Loucy (cell line): ENCODE measurements around the gene TMEM30B.

ENCODE experiments used
- H2AFZ ChIP-seq: fragments of 200-600 bp; sonication (generic); 2 replicates; pipeline ENCODE4 v1.6.0; 2016; ENCODE audit warnings: antibody characterized with exemption, mild to moderate bottlenecking, low read length, moderate library complexity
- H3F3A ChIP-seq: fragments of 200-600 bp; 2 replicates; pipeline ENCODE4 v1.6.0; 2016; ENCODE audit warnings: antibody characterized with exemption, low read depth, mild to moderate bottlenecking
- H3K27me3 ChIP-seq: fragments of 200-600 bp; sonication (generic); 2 replicates; pipeline ENCODE4 v1.6.1; 2014; ENCODE audit warnings: low read length, mild to moderate bottlenecking; ENCODE audit not compliant: insufficient read depth, poor library complexity, severe bottlenecking
- H3K36me3 ChIP-seq: fragments of 200-600 bp; sonication (generic); 2 replicates; pipeline ENCODE4 v1.6.1; 2016; ENCODE audit warnings: low read length; ENCODE audit not compliant: insufficient read depth
- H3K4me1 ChIP-seq: fragments of 200-600 bp; sonication (generic); 2 replicates; pipeline ENCODE4 v1.5.1; 2014; ENCODE audit warnings: low read length, mild to moderate bottlenecking; ENCODE audit not compliant: insufficient read depth, poor library complexity, severe bottlenecking
- H3K4me2 ChIP-seq: fragments of 200-600 bp; sonication (generic); 2 replicates; pipeline ENCODE4 v1.6.0; 2014; ENCODE audit warnings: antibody characterized with exemption, low read length, low read depth, mild to moderate bottlenecking; ENCODE audit not compliant: poor library complexity, severe bottlenecking
- H3K4me3 ChIP-seq: fragments of 200-600 bp; sonication (generic); 2 replicates; pipeline ENCODE4 v1.5.1; 2014; ENCODE audit warnings: low read length, mild to moderate bottlenecking, mixed read lengths; ENCODE audit not compliant: poor library complexity, severe bottlenecking
- H3K79me2 ChIP-seq: fragments of 200-600 bp; sonication (generic); 2 replicates; pipeline ENCODE4 v1.6.1; 2014; ENCODE audit warnings: low read length; ENCODE audit not compliant: insufficient read depth
- H3K9ac ChIP-seq: fragments of 200-600 bp; sonication (generic); 2 replicates; pipeline ENCODE4 v1.6.0; 2014; ENCODE audit warnings: mild to moderate bottlenecking, low read depth, low read length, moderate library complexity; ENCODE audit not compliant: poor library complexity, severe bottlenecking
- H3K9me2 ChIP-seq: fragments of 200-600 bp; sonication (generic); replicated peaks from 2 replicates; pipeline ENCODE4 v1.6.1; 2016; ENCODE audit warnings: low read depth, low read length, mixed read lengths
- H3K9me3 ChIP-seq: fragments of 200-600 bp; sonication (generic); 2 replicates; pipeline ENCODE4 v1.6.1; 2014; ENCODE audit warnings: mild to moderate bottlenecking, antibody characterized with exemption, low read length, low read depth; ENCODE audit not compliant: insufficient read depth
- H4K20me1 ChIP-seq: fragments of 200-600 bp; sonication (generic); 2 replicates; pipeline ENCODE4 v1.6.0; 2014; ENCODE audit warnings: antibody characterized with exemption, low read length, mild to moderate bottlenecking; ENCODE audit not compliant: insufficient read depth, poor library complexity, severe bottlenecking
- CTCF ChIP-seq: fragments of 200-600 bp; sonication (generic); conservative IDR thresholded peaks from 2 replicates; pipeline ENCODE4 v1.5.1; 2014; ENCODE audit warnings: mild to moderate bottlenecking, antibody characterized with exemption, low read length
- EZH2phosphoT487 ChIP-seq: fragments of 200-600 bp; IDR thresholded peaks from 2 replicates; pipeline ENCODE4 v1.6.1; 2018; ENCODE audit warnings: antibody characterized with exemption, mild to moderate bottlenecking, moderate library complexity, borderline replicate concordance

The TMEM30B gene

GRCh38 chr14:61308198-61308597 lies 27.1 kb upstream of the TMEM30B start:
- Histone ChIP-seq H3K9ac (peak overlapping the region; percentile 53), H3F3A (peaks cover 21% of the 10 kb centered on the region), H3K9me3 (peaks cover 61% of the 10 kb centered on the region)

GRCh38 chr14:61304688-61305087 lies 23.6 kb upstream of the TMEM30B start:
- H3K4me2 ChIP-seq: no peak overlapping the region
- H3K27me3 ChIP-seq: no peaks in the 10 kb centered on the region
- H3F3A ChIP-seq: peaks cover 21% of the 10 kb centered on the region
- H3K79me2 ChIP-seq: no peaks in the 10 kb centered on the region
- peaks cover 26% of the 10 kb centered on the region; the same call in 1 of the 2 replicates for H3K9me3 ChIP-seq
- no peak overlapping the region for H3K4me3 ChIP-seq
- H3K36me3 ChIP-seq: peaks cover 3% of the 10 kb centered on the region; the same call in 1 of the 2 replicates
- no peaks in the 10 kb centered on the region for H3K9me2 ChIP-seq
- H2AFZ ChIP-seq: no peak overlapping the region
- TF ChIP-seq CTCF (no peak), EZH2phosphoT487 (no peak)
- no peaks in the 10 kb centered on the region for H4K20me1 ChIP-seq
- H3K4me1 ChIP-seq: peaks cover 44% of the 10 kb centered on the region
- H3K9ac ChIP-seq: no peak overlapping the region

More at GRCh38 chr14:61308198-61308597, 27.1 kb upstream of the TMEM30B start:
- Histone ChIP-seq H3K9me2 (no peaks in the 10 kb centered on the region), H3K79me2 (no peaks in the 10 kb centered on the region), H4K20me1 (no peaks in the 10 kb centered on the region), H2AFZ (no peak overlapping the region), H3K4me3 (peak overlapping the region; percentile 35), H3K27me3 (no peaks in the 10 kb centered on the region), H3K4me2 (peak overlapping the region; percentile 67), H3K36me3 (peaks cover 6% of the 10 kb centered on the region; the same call in 1 of the 2 replicates), H3K4me1 (peaks cover 34% of the 10 kb centered on the region)
- no peak for TF ChIP-seq CTCF
- TF ChIP-seq EZH2phosphoT487: no peak

GRCh38 chr14:61300754-61301153 lies 19.6 kb upstream of the TMEM30B start:
- no peak overlapping the region for H3K4me3 ChIP-seq
- no peaks in the 10 kb centered on the region for H3F3A ChIP-seq
- TF ChIP-seq EZH2phosphoT487 (no peak), CTCF (no peak)
- H3K9me2 ChIP-seq: no peaks in the 10 kb centered on the region
- 0 out of 2 replicates have a peak, but pooled peaks cover 12% of the 10 kb centered on the region for H3K79me2 ChIP-seq
- peaks cover 17% of the 10 kb centered on the region; the same call in 1 of the 2 replicates for H3K9me3 ChIP-seq
- no peaks in the 10 kb centered on the region; the same call in 1 of the 2 replicates for H3K36me3 ChIP-seq
- H3K4me1 ChIP-seq: peaks cover 43% of the 10 kb centered on the region
- no peaks in the 10 kb centered on the region for H3K27me3 ChIP-seq
- H2AFZ ChIP-seq: no peak overlapping the region
- no peaks in the 10 kb centered on the region for H4K20me1 ChIP-seq
- H3K9ac ChIP-seq: no peak overlapping the region
- no peak overlapping the region for H3K4me2 ChIP-seq
